ENCODE measurements around the gene TAF1. TPM values are rescaled to one million over a fixed set of nuclear protein-coding genes. Genes with fewer than 3 reads are reported as not detected.
"Not testable (repeated sequence)": the region's sequence is repeated elsewhere in the genome, so short reads cannot be mapped to it uniquely, and the experiment has no call there.

Gene TAF1
- total and polyA plus RNA-seq, 5 donors: 8.6 to 22.8 (median 21.8) TPM

GRCh38 chrX:71365356-71365874 lies 742 bp upstream of the TAF1 start:
- ATAC-seq (peak in 1 of 2 donors; percentile 6), DNase-seq (no peak)
- Histone ChIP-seq H3K27ac (ENCODE audit: low read length) (peak overlapping the region; percentile 98), H3K9me3 (ENCODE audit: control insufficient read depth, low read length) (no peaks in the 10 kb centered on the region), H3K4me1 (ENCODE audit: control insufficient read depth, insufficient read depth, low read length) (no peaks in the 10 kb centered on the region), H3K4me3 (ENCODE audit: low read length) (peak overlapping the region; percentile 88), H3K27me3 (ENCODE audit: control insufficient read depth, insufficient read depth) (no peaks in the 10 kb centered on the region)
- WGBS: 4% methylated on average over 16 of the region's 16 CpGs
- intact Hi-C loops (cut with DNase I): loop anchor here in 1 of 4 donors (10.0 kb wide), 1 partner anchor 111 kb away; the partner anchor contains the start of gene ZMYM3

GRCh38 chrX:71366674-71367256 lies 608 bp downstream of the TAF1 start:
- ATAC-seq (peak; percentile 6 to 31), DNase-seq (peak; percentile 22 to 60 (median 51))
- H3K4me1 ChIP-seq (ENCODE audit: control insufficient read depth, insufficient read depth, low read length): no peaks in the 10 kb centered on the region
- peak overlapping the region; percentile 96 for H3K27ac ChIP-seq (ENCODE audit: low read length)
- no peaks in the 10 kb centered on the region for H3K9me3 ChIP-seq (ENCODE audit: control insufficient read depth, low read length)
- H3K4me3 ChIP-seq (ENCODE audit: low read length): peak overlapping the region; percentile 87
- intact Hi-C loops (cut with DNase I): loop anchor here in 1 of 4 donors (10.0 kb wide), 1 partner anchor 112 kb away; the partner anchor contains the start of gene ZMYM3
- no peaks in the 10 kb centered on the region for H3K27me3 ChIP-seq (ENCODE audit: control insufficient read depth, insufficient read depth)
- WGBS: under 1% methylated on average over 36 of the region's 36 CpGs

GRCh38 chrX:71367396-71367795 lies 1.2 kb downstream of the TAF1 start:
- WGBS: 29% methylated on average over 14 of the region's 14 CpGs
- Histone ChIP-seq H3K4me1 (ENCODE audit: control insufficient read depth, insufficient read depth, low read length) (no peaks in the 10 kb centered on the region), H3K9me3 (ENCODE audit: control insufficient read depth, low read length) (no peaks in the 10 kb centered on the region), H3K4me3 (ENCODE audit: low read length) (peak overlapping the region; percentile 87), H3K27me3 (ENCODE audit: control insufficient read depth, insufficient read depth) (no peaks in the 10 kb centered on the region), H3K27ac (ENCODE audit: low read length) (no peak overlapping the region)
- intact Hi-C loops (cut with DNase I): loop anchor here in 1 of 4 donors (10.0 kb wide), 1 partner anchor 113 kb away; the partner anchor contains the start of gene ZMYM3
- DNase-seq: no peak
- no peak for ATAC-seq

- Histone ChIP-seq H3K4me3 (ENCODE audit: low read length) (no peak overlapping the region), H3K27me3 (ENCODE audit: control insufficient read depth, insufficient read depth) (no peaks in the 10 kb centered on the region), H3K27ac (ENCODE audit: low read length) (no peak overlapping the region), H3K9me3 (ENCODE audit: control insufficient read depth, low read length) (no peaks in the 10 kb centered on the region), H3K4me1 (ENCODE audit: control insufficient read depth, insufficient read depth, low read length) (no peaks in the 10 kb centered on the region)
- 89% methylated on average over 4 of the region's 4 CpGs for WGBS
- intact Hi-C loops (cut with DNase I): loop anchor here in 1 of 4 donors (10.0 kb wide), 1 partner anchor 238 kb away; no protein-coding TSS in a partner anchor
- DNase-seq (no peak), ATAC-seq (no peak)
Observed at GRCh38 chrX:71372388-71372787, 6.2 kb downstream of the TAF1 start.

GRCh38 chrX:71378732-71379131 lies 12.6 kb downstream of the TAF1 start:
- Histone ChIP-seq H3K9me3 (ENCODE audit: control insufficient read depth, low read length) (no peaks in the 10 kb centered on the region), H3K4me1 (ENCODE audit: control insufficient read depth, insufficient read depth, low read length) (no peaks in the 10 kb centered on the region), H3K27ac (ENCODE audit: low read length) (no peak overlapping the region), H3K4me3 (ENCODE audit: low read length) (no peak overlapping the region), H3K27me3 (ENCODE audit: control insufficient read depth, insufficient read depth) (no peaks in the 10 kb centered on the region)
- 69% methylated on average over 3 of the region's 3 CpGs for WGBS
- ATAC-seq (peak in 1 of 2 donors; percentile 48), DNase-seq (no peak)
- intact Hi-C loops (cut with DNase I): loop anchor here in 1 of 4 donors (10.0 kb wide), 1 partner anchor 244 kb away; no protein-coding TSS in a partner anchor

- not testable (repeated sequence) for H3K9me3 ChIP-seq (ENCODE audit: control insufficient read depth, low read length); H3K4me3 ChIP-seq (ENCODE audit: low read length); H3K27me3 ChIP-seq (ENCODE audit: control insufficient read depth, insufficient read depth); ATAC-seq; H3K4me1 ChIP-seq (ENCODE audit: control insufficient read depth, insufficient read depth, low read length); DNase-seq; H3K27ac ChIP-seq (ENCODE audit: low read length)
- intact Hi-C loops (cut with DNase I): loop anchor here in 1 of 4 donors (10.0 kb wide), 1 partner anchor 163 kb away; no protein-coding TSS in a partner anchor
- WGBS: 91% methylated on average over 4 of the region's 4 CpGs
Observed at GRCh38 chrX:71391725-71392124, 25.6 kb downstream of the TAF1 start.

GRCh38 chrX:71393919-71394318 lies 27.8 kb downstream of the TAF1 start:
- H3K27ac ChIP-seq (ENCODE audit: low read length): no peak overlapping the region
- H3K9me3 ChIP-seq (ENCODE audit: control insufficient read depth, low read length): no peaks in the 10 kb centered on the region
- DNase-seq: no peak
- intact Hi-C loops (cut with DNase I): loop anchor here in 1 of 4 donors (10.0 kb wide), 1 partner anchor 161 kb away; no protein-coding TSS in a partner anchor
- H3K4me1 ChIP-seq (ENCODE audit: control insufficient read depth, insufficient read depth, low read length): no peaks in the 10 kb centered on the region
- ATAC-seq: no peak
- H3K27me3 ChIP-seq (ENCODE audit: control insufficient read depth, insufficient read depth): no peaks in the 10 kb centered on the region
- 81% methylated on average over 5 of the region's 5 CpGs for WGBS
- no peak overlapping the region for H3K4me3 ChIP-seq (ENCODE audit: low read length)

- no peak for ATAC-seq
- intact Hi-C loops (cut with DNase I): loop anchor here in 1 of 4 donors (10.0 kb wide), 1 partner anchor 158 kb away; no protein-coding TSS in a partner anchor
- Histone ChIP-seq H3K9me3 (ENCODE audit: control insufficient read depth, low read length) (no peaks in the 10 kb centered on the region), H3K4me1 (ENCODE audit: control insufficient read depth, insufficient read depth, low read length) (no peaks in the 10 kb centered on the region), H3K27ac (ENCODE audit: low read length) (no peak overlapping the region), H3K27me3 (ENCODE audit: control insufficient read depth, insufficient read depth) (no peaks in the 10 kb centered on the region), H3K4me3 (ENCODE audit: low read length) (no peak overlapping the region)
- 88% methylated on average over 5 of the region's 5 CpGs for WGBS
- no peak for DNase-seq
Observed at GRCh38 chrX:71396576-71396975, 30.4 kb downstream of the TAF1 start.

GRCh38 chrX:71400710-71401109 lies 34.6 kb downstream of the TAF1 start:
- no peak for ATAC-seq
- H3K9me3 ChIP-seq (ENCODE audit: control insufficient read depth, low read length): no peaks in the 10 kb centered on the region
- WGBS: 97% methylated on average over 1 of the region's 1 CpG
- intact Hi-C loops (cut with DNase I): no loop called here
- H3K4me3 ChIP-seq (ENCODE audit: low read length): no peak overlapping the region
- no peak for DNase-seq
- no peaks in the 10 kb centered on the region for H3K4me1 ChIP-seq (ENCODE audit: control insufficient read depth, insufficient read depth, low read length)
- H3K27me3 ChIP-seq (ENCODE audit: control insufficient read depth, insufficient read depth): no peaks in the 10 kb centered on the region
- H3K27ac ChIP-seq (ENCODE audit: low read length): no peak overlapping the region

- WGBS: 60% methylated on average over 4 of the region's 5 CpGs
- DNase-seq; H3K27ac ChIP-seq (ENCODE audit: low read length); H3K4me1 ChIP-seq (ENCODE audit: control insufficient read depth, insufficient read depth, low read length); intact Hi-C loops (cut with DNase I); ATAC-seq; H3K27me3 ChIP-seq (ENCODE audit: control insufficient read depth, insufficient read depth); H3K4me3 ChIP-seq (ENCODE audit: low read length); H3K9me3 ChIP-seq (ENCODE audit: control insufficient read depth, low read length): not testable (repeated sequence)
Observed at GRCh38 chrX:71416260-71416659, 50.1 kb downstream of the TAF1 start.

- WGBS: 89% methylated on average over 20 of the region's 20 CpGs
- H3K4me1 ChIP-seq (ENCODE audit: control insufficient read depth, insufficient read depth, low read length): no peaks in the 10 kb centered on the region
- H3K9me3 ChIP-seq (ENCODE audit: control insufficient read depth, low read length): no peaks in the 10 kb centered on the region
- H3K27ac ChIP-seq (ENCODE audit: low read length): no peak overlapping the region
- intact Hi-C loops (cut with DNase I): no loop called here
- ATAC-seq (no peak), DNase-seq (peak in 1 of 3 donors; percentile 58)
- no peak overlapping the region for H3K4me3 ChIP-seq (ENCODE audit: low read length)
- no peaks in the 10 kb centered on the region for H3K27me3 ChIP-seq (ENCODE audit: control insufficient read depth, insufficient read depth)
Observed at GRCh38 chrX:71420686-71421085, 54.5 kb downstream of the TAF1 start.

Measured in right cardiac atrium (tissue), 5 donors.